ENCODE results near the gene KCNIP3.

KCNIP3 gene

DNA sequence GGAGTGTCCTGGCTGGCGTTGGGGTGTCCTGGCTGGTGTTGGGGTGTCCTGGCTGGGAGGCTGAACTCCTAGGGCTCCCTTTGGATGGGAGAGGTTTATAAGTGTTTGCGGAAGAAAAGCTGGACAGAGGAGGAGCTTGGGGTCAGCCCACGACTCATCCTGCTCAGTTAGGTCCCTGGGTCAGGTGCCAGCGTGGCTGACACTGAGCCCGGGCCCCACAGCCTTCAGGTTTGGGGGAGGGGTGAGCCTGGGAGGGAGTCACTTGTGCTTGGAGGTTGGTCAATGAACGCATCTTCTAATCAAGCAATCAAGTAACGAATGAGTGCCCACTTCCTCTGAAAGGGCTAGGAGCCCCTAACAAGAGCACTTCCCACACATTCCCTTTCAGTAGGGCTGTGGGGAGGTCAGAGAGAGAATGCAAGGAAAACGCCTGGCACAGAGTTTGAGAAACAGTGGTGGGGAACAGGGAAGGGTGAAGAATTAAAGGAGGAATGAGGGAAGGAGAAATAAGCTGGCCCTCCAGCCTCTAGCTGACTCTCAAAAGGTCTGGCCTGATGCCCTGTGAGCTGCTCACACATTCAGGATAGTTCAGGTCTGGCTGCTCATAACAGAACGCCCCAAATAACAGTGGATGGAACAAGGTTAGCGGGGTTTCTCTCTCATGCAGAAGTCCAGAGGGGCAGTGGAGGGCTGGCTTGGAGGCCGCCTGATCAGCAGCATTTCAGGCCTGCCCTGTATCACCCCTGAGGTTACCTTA is 670 bp downstream of the KCNIP3 start:
- no peak for DNase-seq

DNA sequence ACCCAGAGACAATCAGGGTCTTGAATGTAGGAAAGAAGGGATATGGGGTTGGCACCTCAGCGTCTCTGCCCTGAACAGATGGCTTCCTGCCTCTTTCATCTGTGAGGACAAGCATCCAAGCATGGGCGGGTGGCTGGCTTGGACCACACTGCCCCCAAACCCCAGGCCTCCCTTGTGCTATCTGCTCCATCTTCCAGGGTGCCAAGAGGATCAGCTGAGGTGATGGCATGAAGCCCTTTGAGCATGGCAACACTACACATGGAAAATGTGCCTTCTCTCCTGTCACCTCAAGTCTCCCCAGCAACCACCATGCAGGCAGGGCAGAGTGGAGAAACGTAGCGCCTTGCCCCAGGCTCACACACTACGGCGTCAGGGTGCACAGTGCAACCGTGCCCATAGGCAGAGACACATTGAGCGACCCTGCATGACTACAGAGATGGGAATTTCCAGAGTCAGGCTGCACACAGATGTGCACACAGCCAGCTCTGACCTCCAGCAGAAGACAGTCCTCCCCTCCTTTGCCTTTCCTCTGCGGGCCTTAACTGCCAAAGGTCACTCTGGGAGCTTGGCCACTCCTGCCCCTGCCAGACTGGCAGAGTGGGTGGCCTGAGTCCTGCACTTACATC is 1.5 kb downstream of the KCNIP3 start:
- DNase-seq: no peak

DNA sequence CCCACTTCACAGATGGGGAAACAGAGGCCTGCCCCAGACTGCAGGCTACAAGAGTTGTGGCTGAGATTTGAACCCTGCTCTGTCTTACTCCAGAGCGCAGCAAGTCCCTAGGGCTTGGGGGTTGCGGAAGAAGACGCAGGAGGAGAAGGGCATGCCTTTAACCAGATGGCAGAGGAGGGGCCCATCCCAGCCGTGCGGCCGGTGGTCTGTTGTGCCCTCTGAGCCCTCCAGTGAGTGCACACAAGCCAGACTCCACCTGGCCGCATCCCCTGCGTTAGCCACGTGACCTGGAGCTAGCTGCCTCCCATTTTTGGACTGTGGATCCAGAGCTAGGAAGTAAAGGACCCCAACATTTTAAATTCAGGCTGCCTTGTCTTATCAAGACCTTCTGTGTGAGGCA is 2.8 kb downstream of the KCNIP3 start:
- no peak for DNase-seq

DNA sequence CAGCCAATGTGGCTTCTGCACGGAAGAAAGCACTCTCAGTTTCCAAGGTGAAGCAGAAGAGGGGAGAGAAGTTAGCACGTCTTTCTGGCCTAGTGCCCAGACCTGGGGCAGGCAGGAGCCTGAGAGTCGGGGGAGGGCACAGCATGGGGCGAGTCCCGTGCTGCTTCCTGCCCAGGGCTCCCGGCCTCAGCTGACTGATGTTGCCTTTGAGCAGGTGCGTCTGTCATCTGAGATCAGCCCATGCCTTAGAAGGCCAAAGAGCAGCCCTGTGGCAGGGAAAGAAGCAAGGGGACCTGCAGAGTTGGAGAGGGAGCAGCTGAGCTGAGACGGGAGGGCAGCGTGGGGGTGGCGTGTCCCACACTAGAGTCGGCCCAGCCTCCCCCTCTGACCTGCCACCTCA is 3.3 kb downstream of the KCNIP3 start:
- DNase-seq: no peak

DNA sequence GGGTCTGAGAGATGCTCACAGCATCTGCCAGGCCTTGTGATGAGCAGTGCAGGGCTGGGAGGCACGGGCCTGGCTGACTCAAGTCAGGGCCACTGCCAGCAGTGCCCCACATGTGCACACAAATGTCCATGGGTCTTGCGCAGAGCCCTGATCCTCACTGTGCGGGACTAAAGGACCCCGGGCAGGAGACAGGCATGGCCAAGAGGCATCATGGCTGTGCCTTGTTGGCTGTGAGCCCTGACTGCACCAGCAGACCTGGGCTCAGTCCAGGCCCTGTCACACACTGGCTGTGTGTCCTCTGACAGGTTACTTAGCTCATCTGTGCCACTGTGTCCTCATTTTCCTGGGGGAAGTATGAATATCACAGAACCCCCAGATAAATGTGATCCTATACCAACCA is 4.0 kb downstream of the KCNIP3 start:
- DNase-seq: no peak

DNA sequence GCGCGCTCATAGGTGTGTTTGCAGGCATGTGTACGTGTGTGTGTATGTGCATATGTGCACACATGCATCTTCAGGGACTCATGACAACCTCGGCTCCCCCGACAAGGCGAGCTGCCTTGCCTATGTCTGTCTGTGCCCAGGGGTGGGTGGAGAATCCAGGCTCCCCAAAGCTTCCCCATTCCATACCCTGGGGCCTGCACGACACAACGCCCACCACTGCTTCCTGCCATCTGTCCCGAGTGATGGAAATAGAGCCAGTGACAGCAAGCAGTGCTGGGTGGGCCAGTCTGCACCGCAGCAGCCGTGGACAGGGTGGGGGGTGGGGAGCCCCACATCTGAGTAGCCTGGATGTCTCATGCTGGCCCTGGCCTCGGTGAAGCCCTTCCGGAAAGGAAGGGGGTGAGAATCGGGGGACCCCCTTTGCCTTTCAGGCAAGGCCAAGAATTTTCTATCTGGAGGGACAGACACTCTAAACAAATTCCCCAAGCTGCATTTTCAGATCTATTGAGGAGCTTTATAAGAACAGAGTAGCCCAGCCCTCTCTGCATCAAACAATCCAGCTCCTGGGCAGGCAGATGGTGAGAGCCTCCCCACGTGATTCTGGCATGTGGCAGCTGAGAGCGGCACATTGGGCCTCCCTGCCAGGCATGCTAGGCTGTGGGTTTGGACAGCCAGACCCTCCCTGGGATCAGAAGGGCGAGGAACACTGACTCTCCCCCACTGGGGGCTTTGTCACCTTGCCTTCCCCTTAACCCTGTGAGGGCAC is 4.9 kb downstream of the KCNIP3 start:
- DNase-seq: no peak

DNA sequence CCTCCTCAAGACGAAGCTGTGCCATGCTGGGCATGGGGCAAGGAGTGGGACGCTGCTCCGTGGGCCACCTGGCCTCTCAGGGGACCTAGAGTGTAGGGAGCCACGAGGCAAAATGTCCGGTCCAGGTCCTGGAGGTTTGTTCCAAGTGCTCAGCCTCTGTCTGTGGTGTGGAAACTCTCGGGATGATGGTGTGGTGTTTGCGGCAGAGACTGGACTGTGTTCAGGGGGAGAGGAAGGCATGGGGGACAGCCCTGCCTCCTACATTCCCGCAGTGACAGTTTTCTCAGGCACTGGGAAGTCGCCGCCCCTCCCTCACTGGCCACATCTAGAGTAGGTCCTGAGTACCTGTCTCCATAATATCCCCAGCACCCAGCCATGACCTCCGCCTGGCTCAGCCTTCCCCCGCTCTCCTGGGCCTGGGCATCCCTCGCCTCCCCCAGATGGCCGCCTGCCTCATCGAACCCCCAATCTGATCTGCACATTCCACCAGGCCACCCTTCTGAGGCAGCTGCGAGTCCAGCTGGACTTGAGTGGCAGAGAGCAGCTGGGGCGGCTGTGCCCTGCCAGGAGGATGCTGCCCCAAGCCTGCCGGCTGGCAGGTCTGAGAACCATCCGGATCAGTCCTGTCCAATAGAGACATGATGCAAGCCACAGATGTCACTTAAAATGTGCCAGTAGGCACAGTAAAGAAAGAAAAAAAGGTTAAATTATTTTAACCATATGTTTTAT is 6.2 kb downstream of the KCNIP3 start:
- DNase-seq: no peak

DNA sequence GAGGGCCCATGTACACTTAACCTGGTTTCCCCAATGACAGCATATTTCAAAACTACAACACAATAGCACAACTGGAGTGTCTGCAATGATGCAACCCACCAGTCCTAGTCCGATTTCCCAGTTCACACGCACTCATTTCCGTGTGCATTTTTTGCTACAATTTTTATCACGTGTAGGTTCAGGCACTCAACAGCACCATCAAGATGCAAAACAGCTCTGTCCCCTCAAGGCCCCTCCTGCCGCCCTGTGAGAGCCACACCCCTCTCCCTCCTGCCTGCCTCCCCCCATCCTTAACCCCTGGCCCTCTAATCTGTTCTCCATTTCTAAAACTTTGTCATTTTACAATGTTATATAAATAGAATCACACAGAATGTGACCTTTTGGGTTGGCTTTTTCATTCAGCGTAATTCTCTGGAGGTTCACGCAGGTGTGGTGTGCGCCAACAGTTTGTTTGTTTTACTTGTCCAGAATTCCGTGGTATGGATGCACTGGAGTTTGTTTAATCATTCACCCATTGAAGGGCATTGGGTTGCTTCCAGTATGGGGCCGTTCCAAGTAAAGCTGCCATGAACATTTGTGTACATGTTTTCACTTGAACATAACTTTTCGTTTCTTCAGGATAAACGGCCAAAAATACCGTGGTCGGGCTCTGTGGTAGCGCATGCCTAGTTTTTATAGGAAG is 8.4 kb downstream of the KCNIP3 start:
- DNase-seq: no peak

DNA sequence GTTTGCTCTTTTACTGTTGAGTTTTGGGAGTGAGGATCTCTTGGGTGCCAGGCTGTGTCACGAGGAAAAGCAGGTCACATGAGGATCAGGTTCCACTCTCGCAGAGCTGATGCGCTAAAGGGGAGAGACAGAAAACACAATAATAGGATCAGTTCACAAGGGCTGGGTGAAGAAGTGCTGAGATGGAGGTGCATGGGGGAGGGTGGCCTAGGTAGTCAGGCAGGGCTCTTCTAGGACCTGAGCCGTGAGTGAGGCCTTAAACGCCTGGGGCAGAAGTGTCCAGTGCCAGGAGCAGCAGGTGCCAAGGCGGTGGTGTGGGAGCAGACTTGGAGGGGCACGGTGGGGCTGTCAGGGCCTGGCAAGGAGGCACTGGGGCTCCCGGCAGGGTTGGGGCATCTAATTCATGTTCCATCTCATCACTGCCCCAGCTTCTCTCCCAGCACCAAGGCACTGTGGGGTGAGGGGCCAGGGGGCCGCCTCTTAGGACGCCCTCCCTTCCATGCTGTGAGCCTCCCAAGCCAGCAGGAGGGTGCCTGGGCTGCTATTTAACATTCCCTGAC is 9.3 kb downstream of the KCNIP3 start:
- no peak for DNase-seq

DNA sequence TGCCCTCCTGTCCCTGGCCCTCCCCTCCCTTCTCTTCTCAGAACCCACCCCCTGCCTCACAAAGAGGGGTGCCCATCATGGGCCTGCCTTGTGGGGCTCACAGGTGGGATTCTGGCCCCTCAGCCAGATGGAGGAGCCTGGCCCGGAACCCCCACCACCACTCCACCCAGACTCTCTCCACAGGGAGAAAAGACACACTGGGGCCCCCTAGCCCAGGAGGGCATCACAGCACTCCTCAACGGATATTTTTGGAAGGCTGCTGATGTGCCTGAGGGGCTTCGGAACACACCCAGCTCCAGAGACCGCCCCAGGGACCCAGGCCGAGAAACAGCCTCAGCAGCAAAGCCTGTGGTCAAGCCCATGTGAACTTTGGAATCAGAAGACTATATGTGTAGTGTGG is 9.9 kb downstream of the KCNIP3 start:
- DNase-seq: no peak

DNA sequence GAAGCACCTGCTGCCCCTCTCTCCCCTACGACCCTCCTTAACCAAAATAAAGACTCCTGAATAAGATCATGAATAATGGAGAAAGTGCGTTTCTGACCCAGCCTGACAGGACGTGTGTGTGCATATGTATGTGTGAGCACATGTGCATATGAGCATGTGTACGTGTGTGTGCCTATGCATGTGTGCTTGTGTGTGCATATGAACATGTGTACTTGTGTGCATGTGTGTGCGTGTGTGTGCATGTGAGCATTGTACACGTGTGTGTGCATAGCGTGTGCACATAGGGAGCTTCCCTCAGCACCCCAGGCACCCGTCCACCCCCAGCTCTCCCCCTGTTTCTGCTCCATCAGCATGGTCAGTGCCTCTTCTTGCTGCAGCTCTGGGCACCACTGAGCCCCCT is 10.7 kb downstream of the KCNIP3 start:
- no peak for DNase-seq

DNA sequence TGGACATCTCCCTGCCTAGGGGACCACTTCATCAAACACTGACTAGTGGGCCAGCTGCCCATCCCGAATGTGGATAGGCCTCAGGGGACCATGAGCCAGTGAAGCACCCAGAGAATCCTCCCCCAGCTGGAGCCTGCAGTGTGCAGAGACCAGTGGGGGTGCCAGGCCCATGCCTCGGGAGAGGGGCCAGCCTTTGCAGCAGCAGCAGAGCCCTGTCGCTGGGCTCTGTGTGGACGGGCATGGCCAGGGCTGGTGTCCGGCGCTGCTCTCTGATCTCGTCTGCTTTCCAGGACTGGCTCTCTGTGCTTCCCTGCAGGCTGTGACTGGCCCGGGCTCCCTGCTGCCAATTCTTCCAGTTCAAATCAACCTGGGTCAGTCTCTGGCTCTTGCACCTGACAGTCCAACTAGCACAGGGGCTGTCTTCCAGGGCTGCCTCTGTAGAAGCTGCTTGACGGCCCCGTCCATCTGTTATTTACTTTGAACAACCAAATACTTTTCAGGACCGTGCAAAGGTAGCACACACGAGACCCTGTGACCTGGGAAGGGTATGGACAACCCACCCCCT is 11.4 kb downstream of the KCNIP3 start:
- no peak for DNase-seq

DNA sequence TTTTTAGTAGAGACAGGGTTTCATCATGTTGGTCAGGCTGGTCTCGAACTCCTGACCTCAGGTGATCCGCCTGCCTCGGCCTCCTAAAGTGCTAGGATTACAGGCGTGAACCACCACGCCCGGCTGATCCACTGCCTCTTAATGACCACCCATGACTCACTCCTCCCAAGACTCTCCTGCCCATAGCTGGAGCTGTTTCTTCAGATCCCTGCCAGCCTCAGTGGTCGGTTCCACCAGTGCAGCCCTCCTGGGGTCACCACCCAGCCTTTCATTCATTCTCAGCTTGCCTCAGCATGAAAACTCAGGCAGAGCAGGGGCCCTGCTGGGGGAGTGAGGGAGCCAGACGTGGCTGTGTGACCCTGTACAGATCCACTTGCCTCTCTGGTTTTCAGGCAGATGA is 12.5 kb downstream of the KCNIP3 start:
- no peak for DNase-seq

DNA sequence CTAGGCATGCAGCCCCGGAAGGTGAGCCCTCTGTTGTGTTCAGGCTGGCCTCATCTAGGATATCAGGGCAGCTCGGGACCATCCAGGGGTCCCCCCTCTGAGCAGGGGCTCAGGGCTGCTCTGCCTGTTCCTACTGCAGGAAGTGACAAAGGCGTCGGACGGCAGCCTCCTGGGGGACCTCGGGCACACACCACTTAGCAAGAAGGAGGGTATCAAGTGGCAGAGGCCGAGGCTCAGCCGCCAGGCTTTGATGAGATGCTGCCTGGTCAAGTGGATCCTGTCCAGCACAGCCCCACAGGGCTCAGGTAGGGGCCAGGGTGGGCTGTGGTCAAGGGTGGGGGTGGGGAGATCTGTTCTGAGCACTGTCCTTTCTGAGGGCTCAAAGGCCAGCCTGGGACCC is 13.1 kb downstream of the KCNIP3 start:
- DNase-seq: no peak

DNA sequence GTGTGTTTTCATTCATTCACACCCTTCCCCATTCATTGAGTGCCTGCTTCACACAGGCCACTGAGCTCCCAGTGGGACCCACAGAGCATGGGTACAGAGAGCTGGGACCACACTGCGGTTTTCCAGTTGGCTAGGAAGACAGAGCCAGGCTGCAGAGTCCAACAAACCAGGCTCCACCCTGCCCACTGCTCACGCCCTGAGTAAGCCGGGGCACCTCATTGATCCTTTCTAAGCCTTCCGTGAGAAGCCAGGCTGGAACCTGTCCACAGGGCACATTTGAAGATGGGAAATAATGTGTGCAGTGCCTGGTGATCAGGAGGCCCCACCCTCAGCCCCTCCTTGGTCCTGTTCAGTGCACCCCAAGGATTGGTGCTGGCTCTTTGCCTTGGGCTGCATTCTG is 13.5 kb downstream of the KCNIP3 start:
- DNase-seq: no peak

DNA sequence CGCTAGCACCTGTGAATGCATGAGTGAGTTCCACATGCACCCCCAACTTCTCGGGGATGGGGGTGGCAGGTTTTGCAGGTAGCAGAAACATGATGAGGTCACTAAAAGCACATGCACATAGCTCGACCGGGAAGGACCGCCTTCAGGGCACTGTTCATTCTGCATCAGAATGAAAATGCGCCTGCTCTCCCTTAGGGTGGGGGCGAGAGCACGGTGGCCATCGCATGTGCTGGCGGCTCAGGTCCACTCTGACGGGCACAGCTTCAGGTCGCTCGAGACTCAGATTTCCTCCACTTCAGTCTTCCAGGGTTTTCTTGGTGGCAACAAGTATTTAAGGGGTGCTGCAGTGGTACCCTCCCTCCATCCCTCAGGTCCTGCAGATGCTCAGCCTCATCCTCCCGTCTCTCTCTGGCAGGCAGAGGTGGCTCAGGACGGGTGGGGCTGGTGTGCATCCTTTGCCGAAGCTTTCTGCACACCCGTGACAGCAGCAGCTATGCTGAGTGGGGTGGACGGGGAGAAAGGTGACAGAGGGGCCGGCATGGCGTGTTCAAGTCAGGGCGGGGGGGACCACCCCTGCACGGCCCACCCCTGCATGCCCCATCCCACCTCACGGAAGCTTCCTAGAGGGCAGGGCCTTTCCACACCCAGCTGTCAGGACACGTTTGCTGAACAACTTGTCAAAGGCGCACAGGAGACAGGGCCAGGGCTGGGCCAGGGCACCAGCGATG is 14.8 kb downstream of the KCNIP3 start:
- no peak for DNase-seq

DNA sequence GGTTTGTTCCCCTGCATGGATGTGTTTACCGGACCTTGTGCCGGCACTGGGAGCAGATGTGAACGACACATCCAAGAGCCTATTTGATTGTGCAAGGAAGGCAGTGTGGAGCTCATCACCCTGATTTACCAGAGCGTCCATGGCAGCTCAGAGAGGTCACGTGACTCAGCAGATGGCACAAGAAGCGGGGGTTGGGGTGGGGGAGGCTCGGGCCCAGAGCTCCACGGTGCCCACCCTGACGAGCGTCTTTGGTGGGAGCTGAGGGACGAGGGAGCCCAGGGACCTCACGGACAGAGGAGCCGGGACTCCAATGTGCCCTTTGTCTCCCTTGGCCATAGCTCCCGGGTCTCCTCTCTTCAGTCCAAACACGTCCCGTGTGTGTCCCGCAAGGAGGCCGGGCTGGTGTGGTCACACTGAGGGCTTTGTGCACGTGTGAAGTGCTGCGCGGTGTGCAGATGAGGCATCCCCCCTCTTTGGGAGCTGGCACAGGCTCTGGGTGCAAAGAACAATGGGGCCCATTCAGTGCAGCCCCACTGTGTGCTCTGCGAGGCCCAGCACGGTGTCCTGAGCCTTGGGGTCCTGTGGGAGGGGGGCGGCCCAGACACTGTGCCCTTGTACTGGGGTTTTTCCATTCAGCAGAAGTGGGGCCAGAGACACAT is 15.5 kb downstream of the KCNIP3 start:
- no peak for DNase-seq

DNA sequence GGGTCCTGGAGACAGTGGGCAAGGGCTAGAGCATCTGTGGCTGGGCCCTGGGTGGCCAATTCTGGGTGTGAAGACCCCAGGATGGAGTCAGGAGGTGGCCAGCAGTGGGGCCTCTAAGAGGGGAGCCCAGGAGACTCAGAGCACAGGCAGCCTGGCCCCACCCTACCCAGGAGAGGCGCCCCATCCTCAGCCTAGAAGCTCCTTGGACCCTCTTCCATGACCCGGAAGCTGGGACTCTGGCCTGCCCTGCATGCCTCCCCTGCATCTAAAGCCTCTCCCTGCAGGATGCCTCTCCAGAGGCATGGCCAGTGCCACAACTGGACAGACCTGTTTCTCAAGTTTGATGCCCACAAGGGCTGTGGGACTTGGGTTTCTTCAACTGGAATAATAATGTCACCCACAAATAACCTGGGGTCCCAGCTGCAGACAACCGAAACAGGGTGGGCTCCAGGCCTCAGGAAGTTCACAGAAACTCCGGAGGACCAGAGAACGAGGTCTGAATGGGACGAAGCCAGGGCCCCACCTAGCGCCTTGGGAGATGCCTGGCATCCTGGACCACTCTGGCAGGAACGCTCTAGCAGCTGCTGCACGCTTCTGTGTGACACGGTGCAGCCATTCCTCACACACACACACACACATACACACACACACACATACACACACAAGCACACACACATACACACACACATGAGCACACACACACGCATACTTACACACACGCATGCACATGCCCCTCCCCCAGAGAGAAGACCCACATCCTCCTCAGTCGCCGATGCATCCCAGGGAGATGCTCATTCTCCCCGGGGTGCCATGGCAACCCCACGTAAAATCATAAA is 16.4 kb downstream of the KCNIP3 start:
- DNase-seq: no peak

DNA sequence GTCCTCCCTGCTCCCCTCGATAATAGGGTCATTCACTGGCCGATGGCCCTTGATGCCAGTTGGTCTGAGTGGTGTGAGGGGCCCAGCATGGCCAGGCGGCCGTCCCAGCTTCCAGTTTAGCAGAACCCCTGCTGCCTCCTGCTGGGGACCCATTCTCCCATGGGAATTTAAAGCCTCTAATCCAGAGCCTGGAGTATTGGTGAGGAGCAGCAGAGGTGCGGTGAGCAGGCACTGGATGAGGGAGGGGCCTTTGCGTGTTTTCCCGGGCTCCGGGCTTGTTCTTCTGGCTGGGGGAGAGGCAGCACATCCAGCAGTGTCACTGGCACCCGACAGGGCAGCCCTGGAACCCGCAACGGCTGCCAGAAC is 17.4 kb downstream of the KCNIP3 start:
- no peak for DNase-seq
